ENCODE results near the gene ARPC1A. TPM values are rescaled to one million over a fixed set of nuclear protein-coding genes. Genes with fewer than 3 reads are reported as not detected.
"Not testable (repeated sequence)": the region's sequence is repeated elsewhere in the genome, so short reads cannot be mapped to it uniquely, and the experiment has no call there.

Gene ARPC1A
- total RNA-seq (2021; fragmentation: NEBNext Ultra II Directional; extraction: Animal tissue kit (Norgen Biotek cat#: 25700)) = 100 to 1,000 TPM; 261 to 285 (median 281) TPM
- long read RNA-seq, transcript ARPC1A-201 (10 exons, 1,565 nt) = major isoform, 463 of 533 reads
- long read RNA-seq, partial matches to known transcripts = 37 of 533 reads
- long read RNA-seq, other reads (novel, unspliced or antisense) = 32 of 533 reads

GRCh38 chr7:99325592-99326407 lies at the start of gene ARPC1A:
TSS of gene ARPC1A (plus strand) at chr7:99325898. CDS start at chr7:99333354, 7,456 bp downstream.
- Mint-ChIP-seq H3K4me3 (peak within 1 kb of the TSS; percentile 97), H3K27me3 (ENCODE audit: insufficient read depth) (no peaks in the 10 kb centered on the region; the same call in none of the 2 replicates), H3K9me3 (no peaks in the 10 kb centered on the region), H3K36me3 (ENCODE audit: low read depth) (peaks cover 13% of the 10 kb centered on the region), H3K27ac (peak within 1 kb of the TSS; percentile 97), H3K4me1 (ENCODE audit: low read depth) (peaks cover 30% of the 10 kb centered on the region)
- peak; percentile 70 for TF ChIP-seq CTCF (IDR thresholded peaks at IDR 0.05)
- DNase-seq = peak; percentile 91

GRCh38 chr7:99278180-99278579 lies 47.5 kb upstream of the ARPC1A start:
- Mint-ChIP-seq H3K27ac (no peak overlapping the region), H3K27me3 (ENCODE audit: insufficient read depth) (peaks cover 10% of the 10 kb centered on the region), H3K4me1 (ENCODE audit: low read depth) (peaks cover 14% of the 10 kb centered on the region), H3K9me3 (no peaks in the 10 kb centered on the region), H3K36me3 (ENCODE audit: low read depth) (no peaks in the 10 kb centered on the region), H3K4me3 (no peak overlapping the region)
- no peak for TF ChIP-seq CTCF (IDR thresholded peaks at IDR 0.05)
- no peak for DNase-seq

GRCh38 chr7:99284165-99284564 lies 41.5 kb upstream of the ARPC1A start:
- DNase-seq; H3K9me3 Mint-ChIP-seq; H3K4me1 Mint-ChIP-seq (ENCODE audit: low read depth); H3K36me3 Mint-ChIP-seq (ENCODE audit: low read depth); H3K27me3 Mint-ChIP-seq (ENCODE audit: insufficient read depth); H3K4me3 Mint-ChIP-seq; H3K27ac Mint-ChIP-seq: not testable (repeated sequence)

- peaks cover 2% of the 10 kb centered on the region for H3K27me3 Mint-ChIP-seq (ENCODE audit: insufficient read depth)
- no peak for DNase-seq
- H3K36me3 Mint-ChIP-seq (ENCODE audit: low read depth) = no peaks in the 10 kb centered on the region
- no peaks in the 10 kb centered on the region for H3K4me1 Mint-ChIP-seq (ENCODE audit: low read depth)
- TF ChIP-seq CTCF (IDR thresholded peaks at IDR 0.05) = no peak
- no peak overlapping the region for H3K27ac Mint-ChIP-seq
- no peak overlapping the region for H3K4me3 Mint-ChIP-seq
- H3K9me3 Mint-ChIP-seq = no peaks in the 10 kb centered on the region
Measured at GRCh38 chr7:99287779-99288534, 37.7 kb upstream of the ARPC1A start.

- H3K4me1 Mint-ChIP-seq (ENCODE audit: low read depth) = no peaks in the 10 kb centered on the region
- no peak overlapping the region for H3K4me3 Mint-ChIP-seq
- DNase-seq = no peak
- no peak overlapping the region for H3K27ac Mint-ChIP-seq
- no peaks in the 10 kb centered on the region for H3K9me3 Mint-ChIP-seq
- no peak for TF ChIP-seq CTCF (IDR thresholded peaks at IDR 0.05)
- no peaks in the 10 kb centered on the region for H3K36me3 Mint-ChIP-seq (ENCODE audit: low read depth)
- H3K27me3 Mint-ChIP-seq (ENCODE audit: insufficient read depth) = peaks cover 4% of the 10 kb centered on the region
Measured at GRCh38 chr7:99289185-99289584, 36.5 kb upstream of the ARPC1A start.

- H3K27me3 Mint-ChIP-seq (ENCODE audit: insufficient read depth); H3K4me3 Mint-ChIP-seq; H3K4me1 Mint-ChIP-seq (ENCODE audit: low read depth); H3K9me3 Mint-ChIP-seq; DNase-seq; H3K27ac Mint-ChIP-seq; H3K36me3 Mint-ChIP-seq (ENCODE audit: low read depth): not testable (repeated sequence)
Measured at GRCh38 chr7:99290148-99290547, 35.5 kb upstream of the ARPC1A start.

Measured in HFFc6 (cell line).